Upper lobe of left lung (tissue), 4 donors: Measurements from ENCODE around the gene GARS1.

ENCODE experiments used
- EP300 ChIP-seq, 4 donors: sonication (generic); formaldehyde crosslinking; IDR thresholded peaks; one replicate each; pipeline ENCODE4 v1.5.1; 2017; ENCODE audit warnings: antibody characterized with exemption in 4 of 4, control low read depth in 2 of 4
- POLR2A ChIP-seq, 4 donors: fragments of 450-650 bp; IDR thresholded peaks; one replicate each; pipeline ENCODE4 v1.5.1; 2016 to 2017; ENCODE audit warnings: antibody characterized with exemption in 4 of 4, mild to moderate bottlenecking in 2 of 4
- POLR2AphosphoS5 ChIP-seq, 2 donors: sonication (generic); formaldehyde crosslinking; IDR thresholded peaks; one replicate each; pipeline ENCODE4 v1.5.1; 2017; ENCODE audit warnings: antibody characterized with exemption in 2 of 2
- TF ChIP-seq, protein P1 (sequence below), 6 experiments: fragments of 450-650 bp in 4 of 6; fragments of 200-600 bp in 2 of 6; sonication (generic) in 2 of 6; IDR thresholded peaks; one replicate each; pipeline ENCODE4 v1.5.1; 2016 to 2019; ENCODE audit warnings: antibody characterized with exemption in 6 of 6

DNA sequence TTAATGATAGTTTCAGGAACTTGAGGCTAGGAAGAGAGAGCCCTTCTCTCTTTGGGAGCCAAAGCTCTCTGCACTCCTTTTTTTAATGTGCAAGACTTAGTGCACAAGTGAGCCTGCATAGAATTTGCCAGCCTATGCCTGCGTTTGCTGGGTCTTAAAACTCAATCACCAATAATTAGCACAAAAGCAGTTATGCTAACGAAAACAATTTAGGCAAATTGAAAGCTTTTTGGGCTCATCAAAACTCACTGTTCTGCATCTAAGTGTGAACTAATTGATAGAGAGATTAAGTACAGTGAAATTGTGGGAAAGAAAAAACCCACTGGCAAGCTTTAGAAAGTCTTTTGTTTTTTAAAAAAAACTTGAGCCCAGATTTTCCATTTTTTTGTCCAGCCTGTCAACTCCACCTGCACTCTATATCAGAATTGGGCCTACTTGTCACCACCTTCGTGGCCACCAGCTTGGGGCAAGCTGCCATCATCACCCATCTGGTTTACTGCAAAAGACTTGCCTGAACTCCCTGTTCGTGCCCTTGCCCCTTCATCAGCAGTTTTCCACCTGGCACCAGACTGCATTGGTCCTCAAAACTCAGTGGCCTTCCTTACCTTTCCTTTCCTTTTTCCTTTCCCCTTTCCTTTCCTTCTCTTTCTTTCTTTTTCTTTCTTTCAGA, 49.7 kb downstream of the GARS1 start:
- TF ChIP-seq POLR2A (IDR thresholded peaks at IDR 0.05): no peak
- TF ChIP-seq, protein P1, sequence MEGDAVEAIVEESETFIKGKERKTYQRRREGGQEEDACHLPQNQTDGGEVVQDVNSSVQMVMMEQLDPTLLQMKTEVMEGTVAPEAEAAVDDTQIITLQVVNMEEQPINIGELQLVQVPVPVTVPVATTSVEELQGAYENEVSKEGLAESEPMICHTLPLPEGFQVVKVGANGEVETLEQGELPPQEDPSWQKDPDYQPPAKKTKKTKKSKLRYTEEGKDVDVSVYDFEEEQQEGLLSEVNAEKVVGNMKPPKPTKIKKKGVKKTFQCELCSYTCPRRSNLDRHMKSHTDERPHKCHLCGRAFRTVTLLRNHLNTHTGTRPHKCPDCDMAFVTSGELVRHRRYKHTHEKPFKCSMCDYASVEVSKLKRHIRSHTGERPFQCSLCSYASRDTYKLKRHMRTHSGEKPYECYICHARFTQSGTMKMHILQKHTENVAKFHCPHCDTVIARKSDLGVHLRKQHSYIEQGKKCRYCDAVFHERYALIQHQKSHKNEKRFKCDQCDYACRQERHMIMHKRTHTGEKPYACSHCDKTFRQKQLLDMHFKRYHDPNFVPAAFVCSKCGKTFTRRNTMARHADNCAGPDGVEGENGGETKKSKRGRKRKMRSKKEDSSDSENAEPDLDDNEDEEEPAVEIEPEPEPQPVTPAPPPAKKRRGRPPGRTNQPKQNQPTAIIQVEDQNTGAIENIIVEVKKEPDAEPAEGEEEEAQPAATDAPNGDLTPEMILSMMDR (IDR thresholded peaks at IDR 0.05): no peak
- no peak for TF ChIP-seq POLR2AphosphoS5 (IDR thresholded peaks at IDR 0.05)
- TF ChIP-seq EP300 (IDR thresholded peaks at IDR 0.05): no peak
